Osteocyte (in vitro differentiated cells): ENCODE results near the gene ZNF346. TPM values are rescaled to one million over a fixed set of nuclear protein-coding genes. Genes with fewer than 3 reads are reported as not detected.

ENCODE experiments used
- DNase-seq: peaks from one replicate; pipeline ENCODE4 v3.0.0; 2021; ENCODE audit warnings: mixed read lengths; ENCODE audit not compliant: unreplicated experiment; ENCODE audit errors: extremely low spot score
- H3K27ac Mint-ChIP-seq: one replicate; pipeline ENCODE4 v1.8.0; 2021; ENCODE audit warnings: mild to moderate bottlenecking, mixed read lengths; ENCODE audit not compliant: unreplicated experiment
- H3K27me3 Mint-ChIP-seq: one replicate; pipeline ENCODE4 v1.8.0; 2021; ENCODE audit warnings: mixed read lengths; ENCODE audit not compliant: unreplicated experiment
- H3K36me3 Mint-ChIP-seq: one replicate; pipeline ENCODE4 v1.8.0; 2021; ENCODE audit warnings: mixed read lengths; ENCODE audit not compliant: unreplicated experiment
- H3K4me1 Mint-ChIP-seq: one replicate; pipeline ENCODE4 v1.8.0; 2021; ENCODE audit warnings: mixed read lengths; ENCODE audit not compliant: unreplicated experiment
- H3K4me3 Mint-ChIP-seq: one replicate; pipeline ENCODE4 v1.8.0; 2021; ENCODE audit warnings: mild to moderate bottlenecking, moderate library complexity, mixed read lengths; ENCODE audit not compliant: unreplicated experiment
- H3K9me3 Mint-ChIP-seq: one replicate; pipeline ENCODE4 v1.8.0; 2021; ENCODE audit warnings: mixed read lengths; ENCODE audit not compliant: unreplicated experiment
- CTCF ChIP-seq: fragments of 200-600 bp; sonication (generic); IDR thresholded peaks from 2 replicates; pipeline ENCODE4 v1.5.0; 2021; ENCODE audit warnings: antibody characterized with exemption, mild to moderate bottlenecking, moderate library complexity
- total RNA-seq: library from RNA; stranded (reverse); gene quantifications from 2 replicates; pipeline ENCODE4 v1.2.1, GENCODE V29; 2021

The ZNF346 gene
- total RNA-seq, 1 donor from 2014 or later, result 26.9 TPM

GRCh38 chr5:177071666-177072385 is 49.3 kb downstream of the ZNF346 start:
- no peaks in the 10 kb centered on the region for H3K9me3 Mint-ChIP-seq
- no peaks in the 10 kb centered on the region for H3K27me3 Mint-ChIP-seq
- peak; percentile 91 for DNase-seq
- peak; percentile 87 for TF ChIP-seq CTCF
- H3K27ac Mint-ChIP-seq, result peak overlapping the region; percentile 36
- H3K4me1 Mint-ChIP-seq, result peaks cover 6% of the 10 kb centered on the region
- H3K4me3 Mint-ChIP-seq, result peak overlapping the region; percentile 36
- no peaks in the 10 kb centered on the region for H3K36me3 Mint-ChIP-seq

GRCh38 chr5:177077335-177077734 is 54.8 kb downstream of the ZNF346 start:
- H3K9me3 Mint-ChIP-seq, result no peaks in the 10 kb centered on the region
- no peak for DNase-seq
- no peaks in the 10 kb centered on the region for H3K36me3 Mint-ChIP-seq
- H3K4me1 Mint-ChIP-seq, result no peaks in the 10 kb centered on the region
- no peak for TF ChIP-seq CTCF
- H3K27ac Mint-ChIP-seq, result no peak overlapping the region
- no peaks in the 10 kb centered on the region for H3K27me3 Mint-ChIP-seq
- H3K4me3 Mint-ChIP-seq, result no peak overlapping the region

GRCh38 chr5:177079606-177080005 is 57.1 kb downstream of the ZNF346 start:
- Mint-ChIP-seq H3K4me3 (no peak overlapping the region), H3K27ac (no peak overlapping the region), H3K9me3 (no peaks in the 10 kb centered on the region), H3K36me3 (no peaks in the 10 kb centered on the region), H3K27me3 (peaks cover 15% of the 10 kb centered on the region), H3K4me1 (no peaks in the 10 kb centered on the region)
- TF ChIP-seq CTCF, result no peak
- DNase-seq, result no peak

GRCh38 chr5:177080265-177080664 is 57.8 kb downstream of the ZNF346 start:
- TF ChIP-seq CTCF, result no peak
- no peaks in the 10 kb centered on the region for H3K9me3 Mint-ChIP-seq
- no peaks in the 10 kb centered on the region for H3K4me1 Mint-ChIP-seq
- H3K27me3 Mint-ChIP-seq, result peaks cover 17% of the 10 kb centered on the region
- no peak overlapping the region for H3K27ac Mint-ChIP-seq
- no peak overlapping the region for H3K4me3 Mint-ChIP-seq
- no peak for DNase-seq
- H3K36me3 Mint-ChIP-seq, result no peaks in the 10 kb centered on the region

GRCh38 chr5:177081859-177082258 is 59.4 kb downstream of the ZNF346 start:
- no peaks in the 10 kb centered on the region for H3K9me3 Mint-ChIP-seq

More at GRCh38 chr5:177081859-177082258, 59.4 kb downstream of the ZNF346 start:
- H3K27me3 Mint-ChIP-seq, result peaks cover 17% of the 10 kb centered on the region
- peaks cover 5% of the 10 kb centered on the region for H3K4me1 Mint-ChIP-seq
- H3K4me3 Mint-ChIP-seq, result no peak overlapping the region
- no peaks in the 10 kb centered on the region for H3K36me3 Mint-ChIP-seq
- DNase-seq, result no peak
- no peak for TF ChIP-seq CTCF
- no peak overlapping the region for H3K27ac Mint-ChIP-seq
